Panc1 (cell line): ENCODE measurements around the gene RAP1B. TPM values are rescaled to one million over a fixed set of nuclear protein-coding genes. Genes with fewer than 3 reads are reported as not detected.

ENCODE experiments used
- ATAC-seq: fragments of 200-7000 bp; cut with Tn5 transposase; 2 replicates; pipeline ENCODE4 v1.9.1; 2020; ENCODE audit warnings: mild to moderate bottlenecking, moderate library complexity
- BruUV-seq: library from RNA; stranded (reverse); fragments of 400-500 nt; replicated peaks from 2 replicates; lab custom pipeline; 2021; lab: Mats Ljungman, UMichigan
- CTCF ChIA-PET: fragments of 300-600 bp; sonication (Branson Sonifier 250); formaldehyde crosslinking; loops from one replicate; lab custom pipeline; 2022; ENCODE audit warnings: antibody characterized with exemption; lab: Charles Lee
- POLR2A ChIA-PET: fragments of 300-600 bp; sonication (Branson Sonifier 250); formaldehyde crosslinking; loops from one replicate; lab custom pipeline; 2022; ENCODE audit warnings: antibody characterized with exemption; lab: Charles Lee
- DNase-seq: peaks from one replicate; pipeline ENCODE4 v3.0.0-alpha.2; 2010; ENCODE audit warnings: low read depth, low spot score
- H3K27ac ChIP-seq: 2 replicates; pipeline ENCODE4 v1.5.1; 2011; ENCODE audit warnings: mild to moderate bottlenecking, low read length, inconsistent platforms
- H3K27me3 ChIP-seq: fragments of 200-500 bp; sonication (Bioruptor generic); 2 replicates; pipeline ENCODE4 v1.6.0; 2014; ENCODE audit warnings: low read length, inconsistent platforms; ENCODE audit not compliant: control insufficient read depth, insufficient read depth
- H3K36me3 ChIP-seq: fragments of 200-500 bp; sonication (Bioruptor generic); 2 replicates; pipeline ENCODE4 v1.5.1; 2014; ENCODE audit warnings: inconsistent platforms, mild to moderate bottlenecking, low read length, moderate library complexity; ENCODE audit not compliant: control insufficient read depth, insufficient read depth
- H3K4me1 ChIP-seq: 2 replicates; pipeline ENCODE4 v1.5.1; 2011; ENCODE audit warnings: inconsistent platforms, mild to moderate bottlenecking, low read length, moderate library complexity; ENCODE audit not compliant: control insufficient read depth, insufficient read depth
- H3K4me3 ChIP-seq, 2 experiments: 2 replicates each; pipeline ENCODE4 v1.5.1; 2011 to 2012; ENCODE audit warnings: low read depth in 2 of 2, low read length in 2 of 2, mild to moderate bottlenecking in 2 of 2, inconsistent platforms in 1 of 2, moderate library complexity in 1 of 2
- H3K9me3 ChIP-seq: fragments of 200-500 bp; sonication (Bioruptor generic); 2 replicates; pipeline ENCODE4 v1.5.1; 2014; ENCODE audit warnings: low read depth, mild to moderate bottlenecking, inconsistent platforms, low read length, moderate library complexity; ENCODE audit not compliant: control insufficient read depth, insufficient read depth
- POLR2AphosphoS5 ChIP-seq: IDR thresholded peaks from 2 replicates; pipeline ENCODE4 v1.6.1; 2012; ENCODE audit warnings: mild to moderate bottlenecking, low read depth, low read length, moderate library complexity
- SIN3A ChIP-seq: IDR thresholded peaks from 2 replicates; pipeline ENCODE4 v1.6.1; 2012; ENCODE audit warnings: low read depth, mild to moderate bottlenecking, low read length, moderate library complexity, borderline replicate concordance; ENCODE audit not compliant: insufficient read depth
- TCF7L2 ChIP-seq: IDR thresholded peaks from 2 replicates; pipeline ENCODE4 v1.6.1; 2011; ENCODE audit warnings: mild to moderate bottlenecking, low read depth, low read length, inconsistent platforms
- in situ Hi-C: cut with HindIII; loops from 2 replicates; pipeline ENCODE4 v1.10.0; 2016; ENCODE audit warnings: low sequenced_read_pairs, low pct_unique_long_range_greater_than_20kb
- intact Hi-C: fragments of 100-400 bp; cut with micrococcal nuclease; formaldehyde crosslinking; loops from one replicate; pipeline ENCODE4 v1.10.0; 2022; ENCODE audit not compliant: unreplicated experiment
- total RNA-seq: library from RNA; stranded (reverse); gene quantifications from one replicate; pipeline ENCODE4 v1.2.1, GENCODE V29; 2021; ENCODE audit not compliant: unreplicated experiment
- TF ChIP-seq, protein P1 (sequence below): fragments of 450-650 bp; IDR thresholded peaks from 2 replicates; pipeline ENCODE4 v1.5.1; 2017; ENCODE audit warnings: mild to moderate bottlenecking
- TF ChIP-seq, protein P2 (sequence below), 2 experiments: IDR thresholded peaks; 2 replicates each; pipeline ENCODE4 v1.6.1; 2011 to 2012; ENCODE audit warnings: low read depth in 2 of 2, control low read depth in 1 of 2, low read length in 1 of 2, mild to moderate bottlenecking in 1 of 2, moderate library complexity in 1 of 2; ENCODE audit not compliant: insufficient read depth in 1 of 2

Gene RAP1B
- total RNA-seq, 1 experiment from 2014 or later: 328 TPM

GRCh38 chr12:68617160-68617926, 6.6 kb downstream of the RAP1B start:
- H3K36me3 ChIP-seq: peaks cover 2% of the 10 kb centered on the region; the same call in 1 of the 2 replicates
- POLR2A ChIA-PET: interaction anchor here (0.6 to 0.8 kb wide), 6 partner anchors 9 to 202 kb away, joined by 3 to 25 read pairs (median 7); no protein-coding TSS in a partner anchor
- intact Hi-C loops: no loop called here
- in situ Hi-C loops: no loop called here
- no TSS peak for BruUV-seq
- H3K4me3 ChIP-seq: no peak overlapping the region
- no peaks in the 10 kb centered on the region for H3K27me3 ChIP-seq
- TF ChIP-seq, protein P1, sequence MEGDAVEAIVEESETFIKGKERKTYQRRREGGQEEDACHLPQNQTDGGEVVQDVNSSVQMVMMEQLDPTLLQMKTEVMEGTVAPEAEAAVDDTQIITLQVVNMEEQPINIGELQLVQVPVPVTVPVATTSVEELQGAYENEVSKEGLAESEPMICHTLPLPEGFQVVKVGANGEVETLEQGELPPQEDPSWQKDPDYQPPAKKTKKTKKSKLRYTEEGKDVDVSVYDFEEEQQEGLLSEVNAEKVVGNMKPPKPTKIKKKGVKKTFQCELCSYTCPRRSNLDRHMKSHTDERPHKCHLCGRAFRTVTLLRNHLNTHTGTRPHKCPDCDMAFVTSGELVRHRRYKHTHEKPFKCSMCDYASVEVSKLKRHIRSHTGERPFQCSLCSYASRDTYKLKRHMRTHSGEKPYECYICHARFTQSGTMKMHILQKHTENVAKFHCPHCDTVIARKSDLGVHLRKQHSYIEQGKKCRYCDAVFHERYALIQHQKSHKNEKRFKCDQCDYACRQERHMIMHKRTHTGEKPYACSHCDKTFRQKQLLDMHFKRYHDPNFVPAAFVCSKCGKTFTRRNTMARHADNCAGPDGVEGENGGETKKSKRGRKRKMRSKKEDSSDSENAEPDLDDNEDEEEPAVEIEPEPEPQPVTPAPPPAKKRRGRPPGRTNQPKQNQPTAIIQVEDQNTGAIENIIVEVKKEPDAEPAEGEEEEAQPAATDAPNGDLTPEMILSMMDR: no peak
- TF ChIP-seq SIN3A (no peak), TCF7L2 (no peak), POLR2AphosphoS5 (no peak)
- TF ChIP-seq, protein P2, sequence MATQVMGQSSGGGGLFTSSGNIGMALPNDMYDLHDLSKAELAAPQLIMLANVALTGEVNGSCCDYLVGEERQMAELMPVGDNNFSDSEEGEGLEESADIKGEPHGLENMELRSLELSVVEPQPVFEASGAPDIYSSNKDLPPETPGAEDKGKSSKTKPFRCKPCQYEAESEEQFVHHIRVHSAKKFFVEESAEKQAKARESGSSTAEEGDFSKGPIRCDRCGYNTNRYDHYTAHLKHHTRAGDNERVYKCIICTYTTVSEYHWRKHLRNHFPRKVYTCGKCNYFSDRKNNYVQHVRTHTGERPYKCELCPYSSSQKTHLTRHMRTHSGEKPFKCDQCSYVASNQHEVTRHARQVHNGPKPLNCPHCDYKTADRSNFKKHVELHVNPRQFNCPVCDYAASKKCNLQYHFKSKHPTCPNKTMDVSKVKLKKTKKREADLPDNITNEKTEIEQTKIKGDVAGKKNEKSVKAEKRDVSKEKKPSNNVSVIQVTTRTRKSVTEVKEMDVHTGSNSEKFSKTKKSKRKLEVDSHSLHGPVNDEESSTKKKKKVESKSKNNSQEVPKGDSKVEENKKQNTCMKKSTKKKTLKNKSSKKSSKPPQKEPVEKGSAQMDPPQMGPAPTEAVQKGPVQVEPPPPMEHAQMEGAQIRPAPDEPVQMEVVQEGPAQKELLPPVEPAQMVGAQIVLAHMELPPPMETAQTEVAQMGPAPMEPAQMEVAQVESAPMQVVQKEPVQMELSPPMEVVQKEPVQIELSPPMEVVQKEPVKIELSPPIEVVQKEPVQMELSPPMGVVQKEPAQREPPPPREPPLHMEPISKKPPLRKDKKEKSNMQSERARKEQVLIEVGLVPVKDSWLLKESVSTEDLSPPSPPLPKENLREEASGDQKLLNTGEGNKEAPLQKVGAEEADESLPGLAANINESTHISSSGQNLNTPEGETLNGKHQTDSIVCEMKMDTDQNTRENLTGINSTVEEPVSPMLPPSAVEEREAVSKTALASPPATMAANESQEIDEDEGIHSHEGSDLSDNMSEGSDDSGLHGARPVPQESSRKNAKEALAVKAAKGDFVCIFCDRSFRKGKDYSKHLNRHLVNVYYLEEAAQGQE (IDR thresholded peaks at IDR 0.05; ENCODE audit: insufficient read depth in 1 of 2, low read depth in 2 of 2, low read length in 1 of 2): no peak
- peak overlapping the region; percentile 76 for H3K27ac ChIP-seq
- CTCF ChIA-PET: interaction anchor here (0.7 kb wide), 1 partner anchor 286 kb away, joined by 7 read pairs; no protein-coding TSS in a partner anchor
- no peaks in the 10 kb centered on the region for H3K9me3 ChIP-seq
- ATAC-seq: no peak
- DNase-seq: no peak
- peaks cover 68% of the 10 kb centered on the region for H3K4me1 ChIP-seq

DNA sequence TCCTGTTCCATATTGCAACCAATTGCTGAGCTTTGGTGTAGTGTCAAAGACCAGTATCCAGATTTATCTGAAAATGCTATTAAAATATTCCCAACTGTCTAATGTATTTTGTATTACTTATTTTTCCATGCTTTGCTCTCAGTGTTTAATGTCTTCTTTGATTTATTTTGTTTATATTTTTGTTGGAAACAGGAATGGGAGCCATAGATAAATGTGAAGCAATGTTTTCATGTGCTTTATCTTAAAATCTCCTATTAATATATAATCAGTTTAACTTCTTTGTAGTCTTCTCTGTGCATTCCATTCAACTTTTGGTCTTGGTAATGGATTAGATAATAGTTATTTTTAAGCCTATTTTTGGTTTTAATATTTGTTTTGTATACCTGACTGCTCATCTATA, 8.8 kb downstream of the RAP1B start:
- BruUV-seq: no TSS peak
- ATAC-seq (no peak), DNase-seq (no peak)
- intact Hi-C loops: no loop called here
- ChIA-PET CTCF (interaction anchor here (0.8 kb wide), 1 partner anchor 240 kb away, joined by 3 read pairs; no protein-coding TSS in a partner anchor), POLR2A (no interaction called here)
- Histone ChIP-seq H3K36me3 (no peaks in the 10 kb centered on the region; the same call in 1 of the 2 replicates), H3K4me1 (peaks cover 79% of the 10 kb centered on the region), H3K27me3 (no peaks in the 10 kb centered on the region), H3K4me3 (no peak overlapping the region), H3K9me3 (no peaks in the 10 kb centered on the region), H3K27ac (no peak overlapping the region; the same call in 1 of the 2 replicates)
- no peak for TF ChIP-seq TCF7L2
- TF ChIP-seq, protein P2 (IDR thresholded peaks at IDR 0.05; ENCODE audit: insufficient read depth in 1 of 2, low read depth in 2 of 2, low read length in 1 of 2): no peak
- TF ChIP-seq SIN3A: no peak
- TF ChIP-seq, protein P1: no peak
- TF ChIP-seq POLR2AphosphoS5: no peak
- in situ Hi-C loops: no loop called here
